Ascending aorta (tissue), 2 donors: ENCODE measurements around the gene RGS7. TPM values are rescaled to one million over a fixed set of nuclear protein-coding genes. Genes with fewer than 3 reads are reported as not detected.

Experiments used
- DNase-seq, 2 donors: peaks; one replicate each; pipeline ENCODE4 v3.0.0-alpha.2; 2019; ENCODE audit warnings: low spot score in 2 of 2
- H3K27ac ChIP-seq, 2 donors: fragments of 200-600 bp; sonication (generic); one replicate each; pipeline ENCODE4 v1.5.1; 2016 to 2017; ENCODE audit warnings: mild to moderate bottlenecking in 1 of 2
- H3K27me3 ChIP-seq: fragments of 200-600 bp; sonication (generic); one replicate; pipeline ENCODE4 v1.5.1; 2017
- H3K36me3 ChIP-seq, 2 donors: fragments of 200-600 bp; sonication (generic); one replicate each; pipeline ENCODE4 v1.5.1; 2016
- H3K4me1 ChIP-seq, 2 donors: fragments of 200-600 bp; sonication (generic); one replicate each; pipeline ENCODE4 v1.5.1; 2016 to 2017; ENCODE audit warnings: mild to moderate bottlenecking in 1 of 2
- H3K4me3 ChIP-seq, 2 donors: fragments of 200-600 bp; sonication (generic); one replicate each; pipeline ENCODE4 v1.5.1; 2016 to 2017; ENCODE audit warnings: mild to moderate bottlenecking in 1 of 2
- H3K9me3 ChIP-seq, 2 donors: fragments of 200-600 bp; sonication (generic); one replicate each; pipeline ENCODE4 v1.5.1; 2016
- CTCF ChIP-seq, 3 experiments: fragments of 200-600 bp in 2 of 3; fragments of 450-650 bp in 1 of 3; sonication (generic) in 2 of 3; IDR thresholded peaks; one replicate each; pipeline ENCODE4 v1.5.1; 2016 to 2019; ENCODE audit warnings: antibody characterized with exemption in 3 of 3, mild to moderate bottlenecking in 1 of 3, moderate library complexity in 1 of 3
- intact Hi-C: fragments of 100-400 bp; cut with DNase I; formaldehyde crosslinking; loops from one replicate; pipeline ENCODE4 v1.15.1; 2023
- total RNA-seq: library from RNA; depleted of rRNA; stranded (reverse); fragments of >200 nt; gene quantifications from one replicate; pipeline ENCODE4 v1.1.0, GENCODE V29; 2016

RGS7 gene
- total RNA-seq, 1 donor from 2014 or later = not detected

- Histone ChIP-seq H3K27ac (no peak overlapping the region), H3K4me1 (no peaks in the 10 kb centered on the region), H3K9me3 (no peaks in the 10 kb centered on the region), H3K36me3 (no peaks in the 10 kb centered on the region), H3K4me3 (no peak overlapping the region), H3K27me3 (no peaks in the 10 kb centered on the region)
- no peak for DNase-seq
- intact Hi-C loops = no loop called here
- TF ChIP-seq CTCF (IDR thresholded peaks at IDR 0.05) = no peak
These were observed 359.0 kb downstream of the RGS7 start for GRCh38 chr1:240998024-240998423.

- no peaks in the 10 kb centered on the region for H3K9me3 ChIP-seq
- H3K4me3 ChIP-seq = no peak overlapping the region
- H3K4me1 ChIP-seq = no peaks in the 10 kb centered on the region
- H3K27ac ChIP-seq = no peak overlapping the region
- H3K36me3 ChIP-seq = no peaks in the 10 kb centered on the region
- intact Hi-C loops = no loop called here
- no peak for TF ChIP-seq CTCF (IDR thresholded peaks at IDR 0.05)
- DNase-seq = no peak
- no peaks in the 10 kb centered on the region for H3K27me3 ChIP-seq
These were observed 364.0 kb downstream of the RGS7 start for GRCh38 chr1:240993004-240993403.

GRCh38 chr1:240991230-240991629, 365.8 kb downstream of the RGS7 start:
- Histone ChIP-seq H3K27me3 (no peaks in the 10 kb centered on the region), H3K4me1 (no peaks in the 10 kb centered on the region), H3K36me3 (no peaks in the 10 kb centered on the region), H3K9me3 (no peaks in the 10 kb centered on the region), H3K4me3 (no peak overlapping the region), H3K27ac (no peak overlapping the region)
- no peak for TF ChIP-seq CTCF (IDR thresholded peaks at IDR 0.05)
- intact Hi-C loops = no loop called here
- no peak for DNase-seq

- Histone ChIP-seq H3K36me3 (no peaks in the 10 kb centered on the region), H3K27me3 (no peaks in the 10 kb centered on the region), H3K4me3 (no peak overlapping the region), H3K4me1 (no peaks in the 10 kb centered on the region), H3K27ac (no peak overlapping the region), H3K9me3 (no peaks in the 10 kb centered on the region)
- intact Hi-C loops = no loop called here
- TF ChIP-seq CTCF (IDR thresholded peaks at IDR 0.05) = no peak
- DNase-seq = no peak
These were observed 369.1 kb downstream of the RGS7 start for GRCh38 chr1:240987928-240988327.

GRCh38 chr1:240985081-240985480, 371.9 kb downstream of the RGS7 start:
- no peak for TF ChIP-seq CTCF (IDR thresholded peaks at IDR 0.05)
- Histone ChIP-seq H3K27me3 (no peaks in the 10 kb centered on the region), H3K4me3 (no peak overlapping the region), H3K4me1 (no peaks in the 10 kb centered on the region), H3K9me3 (no peaks in the 10 kb centered on the region), H3K27ac (no peak overlapping the region), H3K36me3 (no peaks in the 10 kb centered on the region)
- intact Hi-C loops = no loop called here
- no peak for DNase-seq

GRCh38 chr1:240980342-240980741, 376.7 kb downstream of the RGS7 start:
- no peaks in the 10 kb centered on the region for H3K9me3 ChIP-seq
- H3K4me3 ChIP-seq = no peak overlapping the region
- no peak for DNase-seq
- no peaks in the 10 kb centered on the region for H3K4me1 ChIP-seq
- no peak overlapping the region for H3K27ac ChIP-seq
- no peaks in the 10 kb centered on the region for H3K27me3 ChIP-seq
- intact Hi-C loops = no loop called here
- no peak for TF ChIP-seq CTCF (IDR thresholded peaks at IDR 0.05)
- H3K36me3 ChIP-seq = no peaks in the 10 kb centered on the region
